GM18907 (cell line): ENCODE measurements around the gene ZDHHC19.
"Not testable (repeated sequence)": the region's sequence is repeated elsewhere in the genome, so short reads cannot be mapped to it uniquely, and the experiment has no call there.

Experiments used
- ATAC-seq: cut with Tn5 transposase; IDR thresholded peaks from one replicate; pipeline ENCODE4 v1.9.1; 2021; ENCODE audit warnings: mild to moderate bottlenecking, moderate library complexity; ENCODE audit not compliant: unreplicated experiment

Gene ZDHHC19

GRCh38 chr3:196225763-196226364 is 14.7 kb upstream of the ZDHHC19 start:
- ATAC-seq, result no peak

GRCh38 chr3:196225086-196225485 is 13.9 kb upstream of the ZDHHC19 start:
- ATAC-seq, result no peak

GRCh38 chr3:196222876-196223595 is 11.8 kb upstream of the ZDHHC19 start:
- no peak for ATAC-seq

GRCh38 chr3:196220991-196221390 is 9.8 kb upstream of the ZDHHC19 start:
- ATAC-seq, result no peak

- ATAC-seq, result no peak
These were observed 9.4 kb upstream of the ZDHHC19 start for GRCh38 chr3:196220587-196220986.

- ATAC-seq, result no peak
These were observed 8.7 kb upstream of the ZDHHC19 start for GRCh38 chr3:196219970-196220311.

GRCh38 chr3:196219194-196219969 is 8.2 kb upstream of the ZDHHC19 start:
- ATAC-seq, result peak; percentile 82

GRCh38 chr3:196218155-196218712 is 7.0 kb upstream of the ZDHHC19 start:
- ATAC-seq, result no peak

- ATAC-seq, result no peak
These were observed 6.3 kb upstream of the ZDHHC19 start for GRCh38 chr3:196217307-196218154.

GRCh38 chr3:196216681-196217211 is 5.5 kb upstream of the ZDHHC19 start:
- no peak for ATAC-seq

GRCh38 chr3:196216089-196216564 is 4.9 kb upstream of the ZDHHC19 start, which contains the start of gene SLC51A:
Gene SLC51A (plus strand): TSS chr3:196216534. CDS start chr3:196216713, 179 bp downstream.
- ATAC-seq, result no peak

- ATAC-seq, result no peak
These were observed 4.4 kb upstream of the ZDHHC19 start for GRCh38 chr3:196215493-196216020.

GRCh38 chr3:196214783-196215441 is 3.7 kb upstream of the ZDHHC19 start:
- ATAC-seq, result no peak

- ATAC-seq, result not testable (repeated sequence)
These were observed 1.1 kb downstream of the ZDHHC19 start for GRCh38 chr3:196209944-196210672.

GRCh38 chr3:196208942-196209695 is 2.1 kb downstream of the ZDHHC19 start:
- no peak for ATAC-seq

GRCh38 chr3:196207833-196208607 is 3.2 kb downstream of the ZDHHC19 start:
- no peak for ATAC-seq

GRCh38 chr3:196207159-196207832 is 3.9 kb downstream of the ZDHHC19 start:
- no peak for ATAC-seq
